Gastrocnemius medialis (tissue), 4 donors: ENCODE measurements around the gene MGAT5. TPM values are rescaled to one million over a fixed set of nuclear protein-coding genes. Genes with fewer than 3 reads are reported as not detected.

Source experiments
- ATAC-seq, 2 donors: fragments of 150-250 bp; one replicate each; pipeline ENCODE4 v1.9.1; 2016
- DNase-seq, 2 donors: peaks; one replicate each; pipeline ENCODE4 v3.0.0-alpha.2; 2019
- H3K27ac ChIP-seq, 4 donors: fragments of 200-600 bp; sonication (generic); 1 replicate in 1 of 4; 2 replicates in 3 of 4; pipeline ENCODE4 v1.5.1; 2016 to 2018; ENCODE audit warnings: mild to moderate bottlenecking in 2 of 4, moderate library complexity in 1 of 4
- H3K27me3 ChIP-seq, 3 donors: fragments of 200-600 bp; sonication (generic) in 2 of 3; 1 replicate in 1 of 3; 2 replicates in 2 of 3; pipeline versions ENCODE4 v1.5.1 to v1.6.0; 2016 to 2019; ENCODE audit warnings: mild to moderate bottlenecking in 1 of 3, moderate library complexity in 1 of 3
- H3K36me3 ChIP-seq, 2 donors: fragments of 200-600 bp; sonication (generic) in 1 of 2; one replicate each; pipeline ENCODE4 v1.5.1; 2017 to 2018
- H3K4me1 ChIP-seq, 2 donors: fragments of 200-600 bp; sonication (generic) in 1 of 2; one replicate each; pipeline ENCODE4 v1.5.1; 2016 to 2017; ENCODE audit warnings: mild to moderate bottlenecking in 2 of 2
- H3K4me3 ChIP-seq, 4 donors: fragments of 200-600 bp; sonication (generic) in 3 of 4; 1 replicate in 1 of 4; 2 replicates in 3 of 4; pipeline ENCODE4 v1.5.1; 2016 to 2019; ENCODE audit warnings: mild to moderate bottlenecking in 2 of 4
- H3K9me3 ChIP-seq, 3 donors: fragments of 200-600 bp; sonication (generic) in 2 of 3; 1 replicate in 1 of 3; 2 replicates in 2 of 3; pipeline ENCODE4 v1.5.1; 2016 to 2019
- POLR2A ChIP-seq, 2 donors: fragments of 450-650 bp; IDR thresholded peaks; one replicate each; pipeline ENCODE4 v1.6.1; 2017; ENCODE audit warnings: antibody characterized with exemption in 2 of 2, mild to moderate bottlenecking in 2 of 2, moderate library complexity in 2 of 2
- in situ Hi-C, 4 donors: fragments of 200-750 bp; cut with MboI; loops; one replicate each; pipeline versions ENCODE4 v1.15.0 to v1.8.0; 2017; ENCODE audit warnings: low sequenced_read_pairs in 4 of 4
- intact Hi-C: fragments of 100-400 bp; cut with DNase I; formaldehyde crosslinking; loops from one replicate; pipeline ENCODE4 v1.15.1; 2023; ENCODE audit warnings: low total_unique reads
- total RNA-seq, 4 donors: library from RNA; depleted of rRNA; stranded (reverse); fragments of >200 nt; gene quantifications; one replicate each; pipeline versions ENCODE4 v1.1.0 to v1.2.3, GENCODE V29; 2016
- TF ChIP-seq, protein P1 (sequence below), 5 experiments: fragments of 450-650 bp in 3 of 5; fragments of 200-600 bp in 2 of 5; sonication (generic) in 2 of 5; IDR thresholded peaks in 4 of 5; conservative IDR thresholded peaks in 1 of 5; 1 replicate in 4 of 5; 2 replicates in 1 of 5; pipeline ENCODE4 v1.5.1; 2016 to 2019; ENCODE audit warnings: antibody characterized with exemption in 5 of 5, mild to moderate bottlenecking in 3 of 5, moderate library complexity in 3 of 5

MGAT5 gene
- total RNA-seq, 4 donors from 2014 or later = 3.0 to 4.9 (median 3.3) TPM

DNA sequence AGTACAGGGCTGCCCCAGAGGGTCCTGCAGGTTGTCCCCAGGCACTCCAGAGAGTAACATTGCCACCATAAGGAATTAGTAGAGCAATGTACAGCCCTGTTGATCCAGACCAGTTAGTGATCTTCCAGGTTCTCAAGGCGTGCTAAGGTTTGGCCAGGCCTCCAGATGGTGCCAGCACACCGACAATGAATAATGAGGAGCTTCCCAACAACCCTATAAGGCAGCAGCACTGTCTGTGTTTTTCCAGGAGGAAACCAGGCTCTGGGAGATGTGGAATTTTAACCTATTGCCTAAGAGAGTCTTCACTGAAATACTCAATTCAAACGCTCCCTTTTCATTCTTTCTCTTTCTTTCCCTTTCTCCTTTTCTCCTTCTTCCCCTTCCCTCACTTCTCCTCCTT is 122.1 kb downstream of the MGAT5 start:
- in situ Hi-C loops = no loop called here
- no peak for ATAC-seq
- Histone ChIP-seq H3K27ac (no peak overlapping the region), H3K27me3 (no peaks in the 10 kb centered on the region), H3K4me1 (peaks cover 0 to 5% of the 10 kb centered on the region in 2 donors), H3K4me3 (no peak overlapping the region), H3K9me3 (no peaks in the 10 kb centered on the region), H3K36me3 (no peaks in the 10 kb centered on the region)
- intact Hi-C loops = no loop called here
- TF ChIP-seq, protein P1, sequence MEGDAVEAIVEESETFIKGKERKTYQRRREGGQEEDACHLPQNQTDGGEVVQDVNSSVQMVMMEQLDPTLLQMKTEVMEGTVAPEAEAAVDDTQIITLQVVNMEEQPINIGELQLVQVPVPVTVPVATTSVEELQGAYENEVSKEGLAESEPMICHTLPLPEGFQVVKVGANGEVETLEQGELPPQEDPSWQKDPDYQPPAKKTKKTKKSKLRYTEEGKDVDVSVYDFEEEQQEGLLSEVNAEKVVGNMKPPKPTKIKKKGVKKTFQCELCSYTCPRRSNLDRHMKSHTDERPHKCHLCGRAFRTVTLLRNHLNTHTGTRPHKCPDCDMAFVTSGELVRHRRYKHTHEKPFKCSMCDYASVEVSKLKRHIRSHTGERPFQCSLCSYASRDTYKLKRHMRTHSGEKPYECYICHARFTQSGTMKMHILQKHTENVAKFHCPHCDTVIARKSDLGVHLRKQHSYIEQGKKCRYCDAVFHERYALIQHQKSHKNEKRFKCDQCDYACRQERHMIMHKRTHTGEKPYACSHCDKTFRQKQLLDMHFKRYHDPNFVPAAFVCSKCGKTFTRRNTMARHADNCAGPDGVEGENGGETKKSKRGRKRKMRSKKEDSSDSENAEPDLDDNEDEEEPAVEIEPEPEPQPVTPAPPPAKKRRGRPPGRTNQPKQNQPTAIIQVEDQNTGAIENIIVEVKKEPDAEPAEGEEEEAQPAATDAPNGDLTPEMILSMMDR (IDR thresholded peaks at IDR 0.05 in 4 of 5, conservative IDR thresholded peaks at IDR 0.05 in 1 of 5) = peak in 1 of 5 experiments; percentile 29
- TF ChIP-seq POLR2A (IDR thresholded peaks at IDR 0.05) = no peak
- no peak for DNase-seq

DNA sequence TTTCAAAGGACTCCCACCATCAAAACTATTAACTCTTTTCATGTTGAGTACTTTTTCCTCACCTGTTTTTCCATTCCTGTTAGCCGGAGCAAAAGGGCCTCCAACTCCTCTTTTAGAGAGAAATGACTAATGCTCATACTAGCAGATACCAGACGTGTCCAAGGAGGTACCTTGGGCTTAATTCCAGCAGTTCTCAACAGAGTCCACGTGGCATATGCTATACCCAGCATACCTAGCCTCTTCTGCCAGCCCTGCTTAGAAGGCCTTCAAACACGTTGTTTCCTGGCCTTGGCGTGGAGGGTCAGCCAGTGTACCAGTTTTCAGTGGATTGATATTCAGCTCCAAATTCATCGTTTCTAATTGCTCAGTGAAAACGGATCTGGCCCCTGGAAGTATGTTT is 123.9 kb downstream of the MGAT5 start:
- ATAC-seq (no peak), DNase-seq (no peak)
- TF ChIP-seq POLR2A (IDR thresholded peaks at IDR 0.05) = no peak
- TF ChIP-seq, protein P1 (IDR thresholded peaks at IDR 0.05 in 4 of 5, conservative IDR thresholded peaks at IDR 0.05 in 1 of 5) = no peak
- no peak overlapping the region for H3K4me3 ChIP-seq
- no peaks in the 10 kb centered on the region for H3K36me3 ChIP-seq
- intact Hi-C loops = no loop called here
- no peaks in the 10 kb centered on the region for H3K27me3 ChIP-seq
- in situ Hi-C loops = no loop called here
- peaks cover 0 to under 1% of the 10 kb centered on the region in 2 donors for H3K4me1 ChIP-seq
- H3K27ac ChIP-seq = no peak overlapping the region
- H3K9me3 ChIP-seq = no peaks in the 10 kb centered on the region

DNA sequence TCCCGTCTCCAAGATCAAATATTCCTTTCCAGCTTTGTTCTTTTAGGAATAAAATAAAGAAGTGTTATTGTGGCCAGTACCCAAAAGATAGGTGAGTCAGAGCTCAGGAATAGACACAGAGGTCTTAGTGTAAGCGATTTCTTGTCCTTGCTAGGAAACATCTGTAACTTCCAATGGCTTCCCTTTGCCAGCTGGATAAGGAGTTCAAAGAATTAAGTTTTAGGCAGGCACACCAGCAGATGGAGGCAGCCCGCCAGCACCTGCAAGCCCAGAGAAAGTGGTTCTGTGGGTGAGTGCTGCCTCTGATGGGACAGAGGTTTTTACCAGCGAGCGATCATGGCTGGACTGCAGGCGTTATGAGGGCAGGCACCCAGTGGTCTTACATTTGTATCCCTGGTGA is 125.4 kb downstream of the MGAT5 start:
- ATAC-seq = peak in 1 of 2 donors; percentile 16
- Histone ChIP-seq H3K9me3 (no peaks in the 10 kb centered on the region), H3K4me1 (no peaks in the 10 kb centered on the region), H3K36me3 (no peaks in the 10 kb centered on the region), H3K27me3 (no peaks in the 10 kb centered on the region), H3K27ac (no peak overlapping the region), H3K4me3 (no peak overlapping the region)
- no peak for DNase-seq
- in situ Hi-C loops = no loop called here
- TF ChIP-seq POLR2A (IDR thresholded peaks at IDR 0.05) = no peak
- TF ChIP-seq, protein P1 (IDR thresholded peaks at IDR 0.05 in 4 of 5, conservative IDR thresholded peaks at IDR 0.05 in 1 of 5) = no peak
- intact Hi-C loops = no loop called here

DNA sequence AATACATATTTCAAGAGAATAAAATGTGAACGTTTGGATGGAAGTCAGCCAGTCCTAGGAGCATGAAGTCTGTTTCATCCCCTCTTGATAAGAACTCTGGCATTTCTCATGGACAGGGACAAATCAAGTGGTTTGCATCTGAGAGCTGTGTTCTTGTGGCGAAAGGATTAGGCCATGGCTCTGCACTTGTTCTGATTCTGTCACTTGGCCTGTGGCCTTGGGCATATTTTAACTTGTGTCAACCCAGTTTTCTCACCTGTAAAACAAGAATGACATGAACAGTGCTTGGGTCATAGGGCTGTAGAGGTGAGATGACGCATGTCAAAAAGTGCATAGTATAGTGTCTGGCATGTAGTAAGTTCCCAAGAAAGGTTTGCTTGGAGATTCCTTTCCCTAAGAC is 125.8 kb downstream of the MGAT5 start:
- TF ChIP-seq, protein P1 (IDR thresholded peaks at IDR 0.05 in 4 of 5, conservative IDR thresholded peaks at IDR 0.05 in 1 of 5) = no peak
- TF ChIP-seq POLR2A (IDR thresholded peaks at IDR 0.05) = no peak
- no peak overlapping the region for H3K4me3 ChIP-seq
- no peaks in the 10 kb centered on the region for H3K27me3 ChIP-seq
- in situ Hi-C loops (no loop called here), intact Hi-C loops (no loop called here)
- no peaks in the 10 kb centered on the region for H3K4me1 ChIP-seq
- no peaks in the 10 kb centered on the region for H3K36me3 ChIP-seq
- H3K9me3 ChIP-seq = no peaks in the 10 kb centered on the region
- ATAC-seq (no peak), DNase-seq (no peak)
- H3K27ac ChIP-seq = no peak overlapping the region

DNA sequence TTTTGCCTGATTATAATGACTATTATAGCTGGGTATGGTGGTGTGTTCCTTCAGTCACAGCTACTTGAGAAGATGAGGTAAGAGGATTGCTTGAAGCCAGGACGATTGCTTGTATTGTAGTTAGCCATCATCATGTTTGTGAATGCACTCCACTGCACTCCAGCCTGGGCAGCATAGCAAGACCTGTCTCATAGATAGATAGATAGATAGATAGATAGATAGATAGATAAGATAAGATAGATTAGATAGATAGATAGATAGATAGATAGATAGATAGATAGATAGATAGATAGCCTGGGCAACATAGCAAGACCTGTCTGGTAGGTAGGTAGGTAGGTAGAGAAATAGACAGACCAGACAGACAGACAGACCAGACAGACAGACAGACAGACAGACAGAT is 127.3 kb downstream of the MGAT5 start:
- in situ Hi-C loops = no loop called here
- H3K4me3 ChIP-seq = no peak overlapping the region
- intact Hi-C loops = no loop called here
- no peaks in the 10 kb centered on the region for H3K36me3 ChIP-seq
- H3K27me3 ChIP-seq = no peaks in the 10 kb centered on the region
- no peak overlapping the region for H3K27ac ChIP-seq
- DNase-seq (no peak), ATAC-seq (no peak)
- TF ChIP-seq, protein P1 (IDR thresholded peaks at IDR 0.05 in 4 of 5, conservative IDR thresholded peaks at IDR 0.05 in 1 of 5) = no peak
- TF ChIP-seq POLR2A (IDR thresholded peaks at IDR 0.05) = no peak
- H3K4me1 ChIP-seq = no peaks in the 10 kb centered on the region
- no peaks in the 10 kb centered on the region for H3K9me3 ChIP-seq
